ENCODE data around the gene RFX4.

The RFX4 gene

DNA sequence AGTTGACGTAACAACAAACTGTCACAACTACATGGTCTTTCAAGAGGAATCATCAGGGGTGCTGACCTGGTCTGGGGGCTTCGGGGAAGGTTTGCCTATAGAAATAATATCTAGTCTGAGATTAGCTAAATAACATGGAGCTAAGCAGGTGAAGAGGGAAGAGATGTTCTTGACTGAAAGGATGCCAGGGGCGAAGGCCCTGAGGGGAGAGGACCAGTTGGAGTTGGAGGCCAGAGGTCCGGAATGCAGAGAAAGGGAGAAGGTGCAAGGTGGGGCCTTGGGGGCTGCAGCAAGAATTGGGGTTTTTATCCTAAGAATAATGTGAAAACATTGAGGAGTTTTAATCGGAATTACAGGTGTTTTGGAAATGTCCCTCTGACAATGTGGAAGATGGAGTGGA is 123.2 kb downstream of the RFX4 start:
- POLR2A ChIA-PET, result no interaction called here

GRCh38 chr12:106709068-106709511 is 126.3 kb downstream of the RFX4 start:
- H3K36me3 ChIP-seq (ENCODE audit: control insufficient read depth in 4 of 4, insufficient read depth in 4 of 4, low read length in 3 of 4), result no peaks in the 10 kb centered on the region
- CTCF ChIA-PET, result interaction anchor here (1.1 kb wide), 1 partner anchor 39 kb away, joined by 4 read pairs; no protein-coding TSS in a partner anchor
- peaks cover 2 to 42% (median 21%) of the 10 kb centered on the region in 5 experiments for H3K27me3 ChIP-seq (replicated peaks in 2 of 5; ENCODE audit: control insufficient read depth in 4 of 5, insufficient read depth in 5 of 5, low read length in 4 of 5)
- no peaks in the 10 kb centered on the region for H3K4me1 ChIP-seq (ENCODE audit: control extremely low read depth in 1 of 4, control insufficient read depth in 4 of 4, insufficient read depth in 4 of 4, low read length in 3 of 4)
- H3K9me3 ChIP-seq (ENCODE audit: control extremely low read depth in 1 of 5, control insufficient read depth in 4 of 5, insufficient read depth in 2 of 5, low read depth in 1 of 5, low read length in 4 of 5), result peaks cover 0 to 1% (median 0%) of the 10 kb centered on the region in 5 experiments
- no peak for DNase-seq
- 97% methylated on average over 5 of the region's 8 CpGs for WGBS (ENCODE audit: insufficient coverage)
- no peak overlapping the region for H3K4me3 ChIP-seq (ENCODE audit: control insufficient read depth in 1 of 7, extremely low read depth in 1 of 7, insufficient read depth in 4 of 7, low read depth in 2 of 7, low read length in 6 of 7)
- H3K27ac ChIP-seq (ENCODE audit: insufficient read depth in 1 of 2, low read depth in 1 of 2, low read length in 2 of 2, poor library complexity in 1 of 2, severe bottlenecking in 2 of 2), result no peak overlapping the region
- POLR2A ChIA-PET, result no interaction called here

More for the DNA sequence above, 123.2 kb downstream of the RFX4 start:
- Histone ChIP-seq H3K4me1 (ENCODE audit: control extremely low read depth in 1 of 4, control insufficient read depth in 4 of 4, insufficient read depth in 4 of 4, low read length in 3 of 4) (no peaks in the 10 kb centered on the region), H3K36me3 (ENCODE audit: control insufficient read depth in 4 of 4, insufficient read depth in 4 of 4, low read length in 3 of 4) (no peaks in the 10 kb centered on the region), H3K9me3 (ENCODE audit: control extremely low read depth in 1 of 5, control insufficient read depth in 4 of 5, insufficient read depth in 2 of 5, low read depth in 1 of 5, low read length in 4 of 5) (peaks cover 0 to 17% (median 3%) of the 10 kb centered on the region in 5 experiments), H3K27ac (ENCODE audit: insufficient read depth in 1 of 2, low read depth in 1 of 2, low read length in 2 of 2, poor library complexity in 1 of 2, severe bottlenecking in 2 of 2) (no peak overlapping the region), H3K4me3 (ENCODE audit: control insufficient read depth in 1 of 7, extremely low read depth in 1 of 7, insufficient read depth in 4 of 7, low read depth in 2 of 7, low read length in 6 of 7) (no peak overlapping the region), H3K27me3 (replicated peaks in 2 of 5; ENCODE audit: control insufficient read depth in 4 of 5, insufficient read depth in 5 of 5, low read length in 4 of 5) (peaks cover 4 to 26% (median 18%) of the 10 kb centered on the region in 5 experiments)
- CTCF ChIA-PET, result no interaction called here
- no peak for DNase-seq
- WGBS (ENCODE audit: insufficient coverage), result 92% methylated on average over 4 of the region's 5 CpGs

DNA sequence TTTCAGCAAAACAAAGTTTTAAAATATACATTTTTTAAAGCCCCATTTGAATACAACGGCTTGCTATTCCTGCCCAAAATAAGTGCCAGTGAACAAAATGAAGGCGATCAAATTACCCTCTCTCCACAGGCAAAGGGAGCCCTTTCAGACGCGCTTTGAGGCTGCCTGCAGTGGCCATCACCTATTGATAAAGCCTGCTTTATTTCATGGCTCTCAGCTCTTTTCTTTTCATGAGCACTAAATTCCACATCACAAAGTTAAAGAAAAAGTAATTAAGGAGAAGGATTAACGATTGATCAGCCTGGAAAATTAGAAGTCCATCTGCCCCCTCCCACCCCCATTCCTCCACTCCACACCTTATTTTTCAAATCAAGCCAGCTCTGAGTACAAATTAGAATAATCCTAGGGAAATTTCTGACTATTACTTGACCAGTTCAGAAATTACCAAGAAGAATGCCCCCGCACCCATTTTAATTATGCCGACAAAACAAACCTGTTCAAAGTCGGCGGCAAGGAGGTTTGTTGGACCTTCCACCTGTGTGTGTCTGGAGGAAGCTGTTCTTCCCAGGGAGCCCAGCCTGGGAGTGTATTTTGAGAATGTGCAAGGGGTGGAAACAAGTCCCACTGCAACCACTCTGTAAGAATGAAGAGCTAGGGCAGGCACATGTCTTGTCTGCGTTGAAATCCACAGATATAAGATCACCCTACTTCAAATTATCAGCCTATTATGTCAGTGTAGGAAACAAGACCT is 127.5 kb downstream of the RFX4 start:
- no peak for DNase-seq
- Histone ChIP-seq H3K4me1 (ENCODE audit: control extremely low read depth in 1 of 4, control insufficient read depth in 4 of 4, insufficient read depth in 4 of 4, low read length in 3 of 4) (no peaks in the 10 kb centered on the region), H3K27ac (ENCODE audit: insufficient read depth in 1 of 2, low read depth in 1 of 2, low read length in 2 of 2, poor library complexity in 1 of 2, severe bottlenecking in 2 of 2) (no peak overlapping the region), H3K9me3 (ENCODE audit: control extremely low read depth in 1 of 5, control insufficient read depth in 4 of 5, insufficient read depth in 2 of 5, low read depth in 1 of 5, low read length in 4 of 5) (peaks cover 0 to 1% (median 0%) of the 10 kb centered on the region in 5 experiments), H3K27me3 (replicated peaks in 2 of 5; ENCODE audit: control insufficient read depth in 4 of 5, insufficient read depth in 5 of 5, low read length in 4 of 5) (peaks cover 2 to 35% (median 19%) of the 10 kb centered on the region in 5 experiments), H3K4me3 (ENCODE audit: control insufficient read depth in 1 of 7, extremely low read depth in 1 of 7, insufficient read depth in 4 of 7, low read depth in 2 of 7, low read length in 6 of 7) (no peak overlapping the region), H3K36me3 (ENCODE audit: control insufficient read depth in 4 of 4, insufficient read depth in 4 of 4, low read length in 3 of 4) (no peaks in the 10 kb centered on the region)
- ChIA-PET POLR2A (no interaction called here), CTCF (interaction anchor here (1.1 kb wide), 1 partner anchor 38 kb away, joined by 4 read pairs; no protein-coding TSS in a partner anchor)
- 66% methylated on average over 5 of the region's 10 CpGs for WGBS (ENCODE audit: insufficient coverage)

GRCh38 chr12:106711316-106711715 is 128.5 kb downstream of the RFX4 start:
- no peak overlapping the region for H3K27ac ChIP-seq (ENCODE audit: insufficient read depth in 1 of 2, low read depth in 1 of 2, low read length in 2 of 2, poor library complexity in 1 of 2, severe bottlenecking in 2 of 2)
- no peaks in the 10 kb centered on the region for H3K36me3 ChIP-seq (ENCODE audit: control insufficient read depth in 4 of 4, insufficient read depth in 4 of 4, low read length in 3 of 4)
- H3K9me3 ChIP-seq (ENCODE audit: control extremely low read depth in 1 of 5, control insufficient read depth in 4 of 5, insufficient read depth in 2 of 5, low read depth in 1 of 5, low read length in 4 of 5), result peaks cover 0 to 1% (median 0%) of the 10 kb centered on the region in 5 experiments
- H3K4me1 ChIP-seq (ENCODE audit: control extremely low read depth in 1 of 4, control insufficient read depth in 4 of 4, insufficient read depth in 4 of 4, low read length in 3 of 4), result no peaks in the 10 kb centered on the region
- peaks cover 5 to 37% (median 21%) of the 10 kb centered on the region in 5 experiments for H3K27me3 ChIP-seq (replicated peaks in 2 of 5; ENCODE audit: control insufficient read depth in 4 of 5, insufficient read depth in 5 of 5, low read length in 4 of 5)
- WGBS (ENCODE audit: insufficient coverage), result 80% methylated on average over 3 of the region's 3 CpGs
- POLR2A ChIA-PET, result no interaction called here
- CTCF ChIA-PET, result no interaction called here
- no peak for DNase-seq
- no peak overlapping the region for H3K4me3 ChIP-seq (ENCODE audit: control insufficient read depth in 1 of 7, extremely low read depth in 1 of 7, insufficient read depth in 4 of 7, low read depth in 2 of 7, low read length in 6 of 7)

DNA sequence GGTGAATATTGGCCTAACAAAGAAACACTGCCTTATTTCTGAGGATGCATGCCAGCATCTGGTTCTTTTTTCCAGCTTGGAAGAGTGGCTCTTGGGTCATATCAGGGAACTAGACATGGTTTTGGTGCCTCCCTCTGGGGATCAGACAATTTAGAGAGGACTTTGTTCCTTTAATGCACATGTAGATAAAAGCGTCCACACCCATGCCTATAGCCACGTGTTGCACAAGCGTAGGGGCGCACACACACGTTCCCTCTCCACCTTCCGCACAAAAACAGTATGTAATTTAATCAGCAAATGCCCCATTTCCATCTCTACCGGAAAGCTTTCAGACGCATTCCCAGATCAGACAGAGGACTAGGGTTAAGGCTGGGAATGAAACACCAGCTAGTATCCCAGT is 130.0 kb downstream of the RFX4 start:
- WGBS (ENCODE audit: insufficient coverage), result 92% methylated on average over 8 of the region's 8 CpGs
- Histone ChIP-seq H3K36me3 (ENCODE audit: control insufficient read depth in 4 of 4, insufficient read depth in 4 of 4, low read length in 3 of 4) (no peaks in the 10 kb centered on the region), H3K9me3 (ENCODE audit: control extremely low read depth in 1 of 5, control insufficient read depth in 4 of 5, insufficient read depth in 2 of 5, low read depth in 1 of 5, low read length in 4 of 5) (peaks cover 0 to 1% (median 0%) of the 10 kb centered on the region in 5 experiments), H3K4me1 (ENCODE audit: control extremely low read depth in 1 of 4, control insufficient read depth in 4 of 4, insufficient read depth in 4 of 4, low read length in 3 of 4) (no peaks in the 10 kb centered on the region), H3K4me3 (ENCODE audit: control insufficient read depth in 1 of 7, extremely low read depth in 1 of 7, insufficient read depth in 4 of 7, low read depth in 2 of 7, low read length in 6 of 7) (no peak overlapping the region), H3K27ac (ENCODE audit: insufficient read depth in 1 of 2, low read depth in 1 of 2, low read length in 2 of 2, poor library complexity in 1 of 2, severe bottlenecking in 2 of 2) (no peak overlapping the region), H3K27me3 (replicated peaks in 2 of 5; ENCODE audit: control insufficient read depth in 4 of 5, insufficient read depth in 5 of 5, low read length in 4 of 5) (peaks cover 5 to 44% (median 24%) of the 10 kb centered on the region in 5 experiments)
- DNase-seq, result no peak
- CTCF ChIA-PET, result no interaction called here
- POLR2A ChIA-PET, result no interaction called here

GRCh38 chr12:106714926-106715325 is 132.1 kb downstream of the RFX4 start:
- H3K4me3 ChIP-seq (ENCODE audit: control insufficient read depth in 1 of 7, extremely low read depth in 1 of 7, insufficient read depth in 4 of 7, low read depth in 2 of 7, low read length in 6 of 7), result no peak overlapping the region
- POLR2A ChIA-PET, result no interaction called here
- H3K9me3 ChIP-seq (ENCODE audit: control extremely low read depth in 1 of 5, control insufficient read depth in 4 of 5, insufficient read depth in 2 of 5, low read depth in 1 of 5, low read length in 4 of 5), result no peaks in the 10 kb centered on the region
- 100% methylated on average over 2 of the region's 3 CpGs for WGBS (ENCODE audit: insufficient coverage)
- no peak overlapping the region for H3K27ac ChIP-seq (ENCODE audit: insufficient read depth in 1 of 2, low read depth in 1 of 2, low read length in 2 of 2, poor library complexity in 1 of 2, severe bottlenecking in 2 of 2)
- no peaks in the 10 kb centered on the region for H3K36me3 ChIP-seq (ENCODE audit: control insufficient read depth in 4 of 4, insufficient read depth in 4 of 4, low read length in 3 of 4)
- H3K27me3 ChIP-seq (replicated peaks in 2 of 5; ENCODE audit: control insufficient read depth in 4 of 5, insufficient read depth in 5 of 5, low read length in 4 of 5), result peaks cover 5 to 37% (median 23%) of the 10 kb centered on the region in 5 experiments
- CTCF ChIA-PET, result no interaction called here
- no peaks in the 10 kb centered on the region for H3K4me1 ChIP-seq (ENCODE audit: control extremely low read depth in 1 of 4, control insufficient read depth in 4 of 4, insufficient read depth in 4 of 4, low read length in 3 of 4)
- no peak for DNase-seq

DNA sequence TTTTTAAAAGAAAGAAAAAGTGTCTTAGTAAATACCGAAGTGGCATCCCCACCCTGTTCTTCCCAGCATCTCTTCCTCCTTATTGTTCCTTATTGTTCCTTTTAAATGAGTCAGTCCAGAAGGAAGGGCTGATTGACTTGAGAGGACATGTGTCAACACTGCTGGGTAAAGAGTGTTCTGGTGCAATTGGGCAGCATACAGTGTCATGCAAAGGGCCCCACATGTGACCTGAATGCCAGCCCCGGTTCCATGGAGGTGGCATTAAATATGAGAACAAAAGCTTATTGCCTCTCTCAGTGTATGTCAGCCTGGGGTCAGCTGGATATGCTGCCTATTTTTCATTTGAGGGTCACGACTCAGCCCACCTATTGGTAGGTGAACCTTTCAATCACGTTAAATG is 132.8 kb downstream of the RFX4 start:
- POLR2A ChIA-PET, result no interaction called here
- H3K4me1 ChIP-seq (ENCODE audit: control extremely low read depth in 1 of 4, control insufficient read depth in 4 of 4, insufficient read depth in 4 of 4, low read length in 3 of 4), result no peaks in the 10 kb centered on the region
- no peak overlapping the region for H3K27ac ChIP-seq (ENCODE audit: insufficient read depth in 1 of 2, low read depth in 1 of 2, low read length in 2 of 2, poor library complexity in 1 of 2, severe bottlenecking in 2 of 2)
- no peak for DNase-seq
- no peaks in the 10 kb centered on the region for H3K9me3 ChIP-seq (ENCODE audit: control extremely low read depth in 1 of 5, control insufficient read depth in 4 of 5, insufficient read depth in 2 of 5, low read depth in 1 of 5, low read length in 4 of 5)
- CTCF ChIA-PET, result interaction anchor here (0.6 kb wide), 1 partner anchor 433 kb away, joined by 4 read pairs; no protein-coding TSS in a partner anchor
- H3K36me3 ChIP-seq (ENCODE audit: control insufficient read depth in 4 of 4, insufficient read depth in 4 of 4, low read length in 3 of 4), result no peaks in the 10 kb centered on the region
- 93% methylated on average over 3 of the region's 4 CpGs for WGBS (ENCODE audit: insufficient coverage)
- H3K4me3 ChIP-seq (ENCODE audit: control insufficient read depth in 1 of 7, extremely low read depth in 1 of 7, insufficient read depth in 4 of 7, low read depth in 2 of 7, low read length in 6 of 7), result no peak overlapping the region
- H3K27me3 ChIP-seq (replicated peaks in 2 of 5; ENCODE audit: control insufficient read depth in 4 of 5, insufficient read depth in 5 of 5, low read length in 4 of 5), result peaks cover 3 to 38% (median 23%) of the 10 kb centered on the region in 5 experiments
